Measurements from ENCODE around the gene USP5.
A peak's percentile ranks its signal among the peaks of the same experiment; 100 is the strongest.
"Not testable (repeated sequence)": the region's sequence is repeated elsewhere in the genome, so short reads cannot be mapped to it uniquely, and the experiment has no call there.

Gene USP5

GRCh38 chr12:6842075-6842474, 9.9 kb upstream of the USP5 start:
- DNase-seq: no peak

GRCh38 chr12:6843118-6843902, 8.6 kb upstream of the USP5 start:
- DNase-seq: no peak

- DNase-seq: no peak
These were observed 6.6 kb upstream of the USP5 start for GRCh38 chr12:6845395-6845794.

- no peak for DNase-seq
These were observed 5.6 kb upstream of the USP5 start for GRCh38 chr12:6846316-6846869.

- no peak for DNase-seq
These were observed 4.3 kb upstream of the USP5 start for GRCh38 chr12:6847676-6848075.

GRCh38 chr12:6849427-6849826, 2.5 kb upstream of the USP5 start:
- no peak for DNase-seq

- no peak for DNase-seq
These were observed 1.9 kb upstream of the USP5 start for GRCh38 chr12:6849976-6850560.

- DNase-seq: no peak
These were observed 1.2 kb upstream of the USP5 start for GRCh38 chr12:6850796-6851152.

GRCh38 chr12:6851153-6851920, 613 bp upstream of the USP5 start, which contains the start of gene CDCA3:
CDCA3 (minus strand) TSS chr12:6851286; CDS start chr12:6850952, 334 bp downstream.
- DNase-seq: peak; percentile 91

- DNase-seq: peak; percentile 74
These were observed 853 bp downstream of the USP5 start for GRCh38 chr12:6852651-6853354.

GRCh38 chr12:6853626-6854025, 1.7 kb downstream of the USP5 start:
- no peak for DNase-seq

GRCh38 chr12:6854036-6854435, 2.1 kb downstream of the USP5 start:
- DNase-seq: no peak

- DNase-seq: no peak
These were observed 3.4 kb downstream of the USP5 start for GRCh38 chr12:6855322-6855721.

GRCh38 chr12:6858799-6859198, 6.8 kb downstream of the USP5 start:
- no peak for DNase-seq

- DNase-seq: no peak
These were observed 8.2 kb downstream of the USP5 start for GRCh38 chr12:6860116-6860515.

- DNase-seq: no peak
These were observed 9.0 kb downstream of the USP5 start for GRCh38 chr12:6860942-6861341.

GRCh38 chr12:6861391-6861790, 9.4 kb downstream of the USP5 start:
- DNase-seq: no peak

GRCh38 chr12:6863033-6863432, 11.1 kb downstream of the USP5 start:
- DNase-seq: no peak

- no peak for DNase-seq
These were observed 11.8 kb downstream of the USP5 start for GRCh38 chr12:6863586-6864321.

GRCh38 chr12:6865307-6865706, 13.4 kb downstream of the USP5 start:
- DNase-seq: not testable (repeated sequence)

- DNase-seq: no peak
These were observed 14.4 kb downstream of the USP5 start for GRCh38 chr12:6866163-6866919.

Measured in CD4-positive, alpha-beta T cell treated with Interleukin-6 for 4 hours (primary cell).